SK-N-SH (cell line): ENCODE data around the gene CAD. TPM values are rescaled to one million over a fixed set of nuclear protein-coding genes. Genes with fewer than 3 reads are reported as not detected.

Source experiments
- CTCF ChIA-PET: fragments of 300-600, 350-600 bp; formaldehyde crosslinking; extraction: SDS; loops from one replicate; lab custom pipeline; 2021; lab: Yijun Ruan, JAX
- POLR2A ChIA-PET: fragments of 350-600 bp; sonication (Branson Sonifier 250); formaldehyde crosslinking; extraction: SDS; loops from one replicate; lab custom pipeline; 2020; ENCODE audit warnings: antibody characterized with exemption, inconsistent platforms; lab: Yijun Ruan, JAX
- DNase-seq: peaks from one replicate; pipeline ENCODE4 v3.0.0; 2012
- H2AFZ ChIP-seq: fragments of 200-600 bp; sonication (generic); 2 replicates; pipeline ENCODE4 v1.8.1; 2016; ENCODE audit warnings: antibody characterized with exemption, mild to moderate bottlenecking, low read depth
- H3F3A ChIP-seq: fragments of 200-600 bp; sonication (generic); replicated peaks from 2 replicates; pipeline ENCODE3; 2016; ENCODE audit warnings: antibody characterized with exemption, mild to moderate bottlenecking; ENCODE audit not compliant: insufficient read depth
- H3K27ac ChIP-seq, 2 experiments: fragments of 200-500 bp in 1 of 2; fragments of 200-600 bp in 1 of 2; sonication (Bioruptor generic) in 1 of 2; sonication (generic), shearing (Covaris generic) in 1 of 2; 2 replicates each; pipeline versions ENCODE4 v1.5.1 to v1.6.1; 2014 to 2016; ENCODE audit warnings: low read depth in 2 of 2, inconsistent platforms in 1 of 2, low read length in 1 of 2, mild to moderate bottlenecking in 1 of 2, mixed read lengths in 1 of 2
- H3K27me3 ChIP-seq: fragments of 200-600 bp; sonication (generic), shearing (Covaris generic); 2 replicates; pipeline ENCODE4 v1.6.1; 2016; ENCODE audit warnings: mixed run types; ENCODE audit not compliant: insufficient read depth
- H3K36me3 ChIP-seq, 2 experiments: fragments of 200-500 bp in 1 of 2; fragments of 200-600 bp in 1 of 2; sonication (Bioruptor generic) in 1 of 2; sonication (generic) in 1 of 2; replicated peaks in 1 of 2; 2 replicates each; pipeline versions ENCODE3 to v1.5.1; 2014 to 2016; ENCODE audit warnings: low read length in 1 of 2, mild to moderate bottlenecking in 1 of 2; ENCODE audit not compliant: insufficient read depth in 2 of 2, control insufficient read depth in 1 of 2
- H3K4me1 ChIP-seq, 2 experiments: fragments of 200-500 bp in 1 of 2; fragments of 200-600 bp in 1 of 2; sonication (Bioruptor generic) in 1 of 2; sonication (generic), shearing (Covaris generic) in 1 of 2; 2 replicates each; pipeline versions ENCODE4 v1.5.1 to v1.6.1; 2014 to 2016; ENCODE audit warnings: low read depth in 1 of 2, low read length in 1 of 2, mixed run types in 1 of 2; ENCODE audit not compliant: insufficient read depth in 2 of 2, control insufficient read depth in 1 of 2
- H3K4me2 ChIP-seq: fragments of 200-600 bp; sonication (generic), shearing (Covaris generic); 2 replicates; pipeline ENCODE4 v1.6.1; 2017; ENCODE audit warnings: mixed run types
- H3K4me3 ChIP-seq, 2 experiments: fragments of 200-500 bp in 1 of 2; fragments of 200-600 bp in 1 of 2; sonication (Bioruptor generic) in 1 of 2; sonication (generic), shearing (Covaris generic) in 1 of 2; 2 replicates each; pipeline versions ENCODE4 v1.5.1 to v1.8.1; 2014 to 2016; ENCODE audit warnings: low read depth in 2 of 2, inconsistent platforms in 1 of 2, low read length in 1 of 2, mild to moderate bottlenecking in 1 of 2, mixed read lengths in 1 of 2, moderate library complexity in 1 of 2
- H3K79me2 ChIP-seq: fragments of 200-600 bp; sonication (generic); 2 replicates; pipeline ENCODE4 v1.8.1; 2017; ENCODE audit warnings: mild to moderate bottlenecking; ENCODE audit not compliant: insufficient read depth
- H3K9ac ChIP-seq: fragments of 200-600 bp; sonication (generic); 2 replicates; pipeline ENCODE4 v1.6.1; 2017; ENCODE audit warnings: mixed run types
- H3K9me2 ChIP-seq: fragments of 200-600 bp; sonication (generic); 2 replicates; pipeline ENCODE4 v1.6.1; 2017; ENCODE audit warnings: mixed run types
- H3K9me3 ChIP-seq: fragments of 200-600 bp; sonication (generic); 2 replicates; pipeline ENCODE4 v1.6.1; 2017; ENCODE audit warnings: mixed run types, mild to moderate bottlenecking, moderate library complexity
- H4K20me1 ChIP-seq: fragments of 200-600 bp; sonication (generic); 2 replicates; pipeline ENCODE4 v1.6.1; 2017; ENCODE audit warnings: mild to moderate bottlenecking, mixed run types; ENCODE audit not compliant: insufficient read depth
- CTCF ChIP-seq: fragments of 200-600 bp; sonication (generic); IDR thresholded peaks from 2 replicates; pipeline ENCODE4 v1.6.1; 2017; ENCODE audit warnings: antibody characterized with exemption, mild to moderate bottlenecking, moderate library complexity
- FOSL2 ChIP-seq: IDR thresholded peaks from 2 replicates; pipeline ENCODE4 v1.4.0; 2012; ENCODE audit warnings: low read depth, mild to moderate bottlenecking, moderate library complexity, borderline replicate concordance
- FOXJ3 ChIP-seq: sonication (generic); formaldehyde crosslinking; IDR thresholded peaks from 2 replicates; pipeline ENCODE4 v1.5.1; 2020; ENCODE audit warnings: mild to moderate bottlenecking, missing genetic modification reagents
- GABPA ChIP-seq: IDR thresholded peaks from 2 replicates; pipeline ENCODE4 v1.4.0; 2012; ENCODE audit warnings: low read depth, mild to moderate bottlenecking
- GATA2 ChIP-seq: sonication (generic); formaldehyde crosslinking; IDR thresholded peaks from 2 replicates; pipeline ENCODE4 v1.5.0; 2020; ENCODE audit warnings: mild to moderate bottlenecking, missing genetic modification reagents
- MAX ChIP-seq: IDR thresholded peaks from 2 replicates; pipeline ENCODE4 v1.4.0; 2012; ENCODE audit warnings: low read depth
- NFIC ChIP-seq: IDR thresholded peaks from 2 replicates; pipeline ENCODE4 v1.4.0; 2012; ENCODE audit warnings: borderline replicate concordance
- NRF1 ChIP-seq: IDR thresholded peaks from 2 replicates; pipeline ENCODE4 v1.6.1; 2012; ENCODE audit warnings: low read depth, mild to moderate bottlenecking, low read length
- PBX3 ChIP-seq: IDR thresholded peaks from 2 replicates; pipeline ENCODE4; 2012
- RCOR1 ChIP-seq: fragments of 150-350 bp; IDR thresholded peaks from 2 replicates; pipeline ENCODE4 v1.6.1; 2017; ENCODE audit warnings: antibody characterized with exemption, low read length
- RFX5 ChIP-seq: IDR thresholded peaks from 2 replicates; pipeline ENCODE4 v1.6.1; 2012; ENCODE audit warnings: mild to moderate bottlenecking, improper control_type of control experiment, low read length
- SIN3A ChIP-seq: IDR thresholded peaks from 2 replicates; pipeline ENCODE4 v1.6.1; 2012; ENCODE audit warnings: low read depth, mild to moderate bottlenecking, low read length, moderate library complexity, borderline replicate concordance
- SMC3 ChIP-seq: IDR thresholded peaks from 2 replicates; pipeline ENCODE4 v1.6.1; 2012; ENCODE audit warnings: low read depth, low read length, improper control_type of control experiment
- TEAD4 ChIP-seq: IDR thresholded peaks from 2 replicates; pipeline ENCODE4 v1.4.0; 2012; ENCODE audit warnings: mild to moderate bottlenecking, borderline replicate concordance; ENCODE audit not compliant: insufficient read depth
- YY1 ChIP-seq: IDR thresholded peaks from 2 replicates; pipeline ENCODE4 v1.4.0; 2012; ENCODE audit warnings: low read depth, mild to moderate bottlenecking
- WGBS: methylation state at CpG from one replicate; pipeline ENCODE4 v1.1.6; 2017; ENCODE audit warnings: low lambda C conversion rate; 5-methylcytosine and 5-hydroxymethylcytosine counted together
- polyA plus RNA-seq, 3 experiments: library from polyadenylated mRNA; depleted of rRNA; stranded (reverse); fragments of >200 nt; gene quantifications; 2 replicates each; pipeline ENCODE4 v1.2.3, GENCODE V29; 2012

CAD gene
- polyA plus RNA-seq, 1 of the 3 experiments (the other 2 are of a cell fraction): 47.6 TPM

- TF ChIP-seq CTCF: no peak
- no peak for TF ChIP-seq RCOR1
- TF ChIP-seq NFIC: no peak
Observed at GRCh38 chr2:27186613-27187345, 30.4 kb upstream of the CAD start (continued).

DNA sequence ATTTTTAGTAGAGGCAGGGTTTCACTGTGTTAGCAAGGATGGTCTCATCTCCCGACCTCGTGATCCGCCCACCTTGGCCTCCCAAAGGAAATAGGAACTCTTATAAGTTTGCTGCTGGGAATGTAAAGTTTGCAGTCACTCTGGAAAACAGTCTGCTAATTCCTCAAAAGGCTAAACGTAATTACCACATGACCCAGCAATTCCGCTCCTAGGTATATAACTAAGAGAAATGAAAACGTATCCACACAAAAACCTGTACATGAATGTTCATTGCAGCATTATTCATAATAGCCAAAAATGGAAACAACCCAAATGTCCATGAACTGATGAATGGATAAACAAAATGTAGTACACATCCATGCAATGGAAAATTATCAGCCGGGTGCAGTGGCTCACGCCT is 27.2 kb upstream of the CAD start:
- Histone ChIP-seq H3K79me2 (no peaks in the 10 kb centered on the region), H3K27me3 (no peaks in the 10 kb centered on the region), H3K9ac (no peak overlapping the region), H3K4me1 (peaks cover 0 to 8% of the 10 kb centered on the region in 2 experiments; a peak in 3 of 4 replicates), H3K4me2 (no peak overlapping the region), H3F3A (peaks cover 7% of the 10 kb centered on the region)
- CTCF ChIA-PET: interaction anchor here (2.5 to 3.6 kb wide), 4 partner anchors 8 to 91 kb away, joined by 12 to 131 read pairs (median 23); partner anchors contain the start of gene PREB
- WGBS: 85% methylated on average over 8 of the region's 8 CpGs
- TF ChIP-seq SMC3 (no peak), FOXJ3 (CRISPR knock-in tag) (no peak), FOSL2 (no peak), PBX3 (no peak), GATA2 (CRISPR knock-in tag) (no peak), SIN3A (no peak), NRF1 (no peak), TEAD4 (no peak), MAX (no peak), RFX5 (no peak), GABPA (no peak), YY1 (no peak), CTCF (no peak)
- TF ChIP-seq, all 33 proteins: peak for 0
- H3K4me3 ChIP-seq: no peak overlapping the region
- H3K36me3 ChIP-seq: no peaks in the 10 kb centered on the region
- DNase-seq: no peak
- no peak overlapping the region for H3K27ac ChIP-seq
- POLR2A ChIA-PET: no interaction called here
- H3K9me2 ChIP-seq: no peaks in the 10 kb centered on the region
- no peak overlapping the region for H2AFZ ChIP-seq
- H4K20me1 ChIP-seq: no peaks in the 10 kb centered on the region
- H3K9me3 ChIP-seq: no peaks in the 10 kb centered on the region
